Activated CD4-positive, alpha-beta T cell treated with anti-CD3 and anti-CD28 coated beads, Interleukin-2, amount 50 U/mL, for 1 hour (primary cell): Measurements from ENCODE around the gene EPHA2.
"Not testable (repeated sequence)": the region's sequence is repeated elsewhere in the genome, so short reads cannot be mapped to it uniquely, and the experiment has no call there.

Experiments
- DNase-seq: peaks from one replicate; pipeline ENCODE4 v3.0.0-alpha.2; 2020

The EPHA2 gene

GRCh38 chr1:16117369-16117768 is 38.5 kb downstream of the EPHA2 start:
- no peak for DNase-seq

GRCh38 chr1:16116625-16117024 is 39.2 kb downstream of the EPHA2 start:
- DNase-seq = no peak

GRCh38 chr1:16116002-16116401 is 39.9 kb downstream of the EPHA2 start:
- no peak for DNase-seq

- DNase-seq = no peak
Measured at GRCh38 chr1:16115468-16115983, 40.3 kb downstream of the EPHA2 start.

- no peak for DNase-seq
Measured at GRCh38 chr1:16114527-16115467, 41.1 kb downstream of the EPHA2 start.

- DNase-seq = no peak
Measured at GRCh38 chr1:16112596-16113555, 43.0 kb downstream of the EPHA2 start.

- DNase-seq = no peak
Measured at GRCh38 chr1:16111771-16112595, 43.9 kb downstream of the EPHA2 start.

- DNase-seq = no peak
Measured at GRCh38 chr1:16110884-16111283, 45.0 kb downstream of the EPHA2 start.

- DNase-seq = no peak
Measured at GRCh38 chr1:16110456-16110855, 45.4 kb downstream of the EPHA2 start.

GRCh38 chr1:16109571-16109970 is 46.3 kb downstream of the EPHA2 start:
- no peak for DNase-seq

GRCh38 chr1:16107039-16107438 is 48.8 kb downstream of the EPHA2 start:
- DNase-seq = not testable (repeated sequence)

- DNase-seq = no peak
Measured at GRCh38 chr1:16101623-16102022, 54.2 kb downstream of the EPHA2 start.

GRCh38 chr1:16099412-16099811 is 56.5 kb downstream of the EPHA2 start:
- no peak for DNase-seq

- DNase-seq = no peak
Measured at GRCh38 chr1:16095447-16095846, 60.4 kb downstream of the EPHA2 start.

- no peak for DNase-seq
Measured at GRCh38 chr1:16094453-16095158, 61.3 kb downstream of the EPHA2 start.

- no peak for DNase-seq
Measured at GRCh38 chr1:16093611-16094010, 62.3 kb downstream of the EPHA2 start.

- no peak for DNase-seq
Measured at GRCh38 chr1:16092923-16093511, 62.9 kb downstream of the EPHA2 start.

GRCh38 chr1:16092097-16092922 is 63.6 kb downstream of the EPHA2 start:
- no peak for DNase-seq

GRCh38 chr1:16091296-16091695 is 64.6 kb downstream of the EPHA2 start:
- no peak for DNase-seq

GRCh38 chr1:16090076-16090826 is 65.6 kb downstream of the EPHA2 start:
- DNase-seq = no peak
